ENCODE measurements around the gene AHR. TPM values are rescaled to one million over a fixed set of nuclear protein-coding genes. Genes with fewer than 3 reads are reported as not detected.
"Not testable (repeated sequence)": the region's sequence is repeated elsewhere in the genome, so short reads cannot be mapped to it uniquely, and the experiment has no call there.

AHR gene
- total RNA-seq, 5 donors from 2014 or later (not counting 1 experiment from before 2014, with no cell fraction given): 40.2 to 76.4 (median 52.5) TPM

DNA sequence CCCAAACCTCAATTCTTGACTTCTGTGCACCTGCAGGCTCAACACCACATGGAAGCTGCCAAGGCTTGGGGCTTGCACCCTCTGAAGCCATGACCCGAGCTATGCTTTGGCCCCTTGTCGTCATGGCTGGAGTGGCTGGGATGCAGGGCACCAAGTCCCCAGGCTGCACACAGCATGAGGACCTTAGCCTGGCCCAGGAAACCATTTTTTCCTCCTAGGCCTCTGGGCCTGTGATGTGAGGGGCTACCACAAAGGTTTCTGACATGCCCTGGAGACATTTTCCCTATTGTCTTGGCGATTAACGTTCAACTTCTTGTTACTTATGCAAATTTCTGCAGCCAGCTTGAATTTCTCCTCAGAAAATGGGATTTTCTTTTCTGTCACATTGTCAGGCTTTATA is 96.1 kb downstream of the AHR start:
- H3K4me1 ChIP-seq (ENCODE audit: control insufficient read depth in 1 of 2, extremely low read depth in 1 of 2, insufficient read depth in 2 of 2, low read length in 2 of 2); H3K27me3 Mint-ChIP-seq; H3K27me3 ChIP-seq (replicated peaks in 1 of 2; ENCODE audit: control insufficient read depth in 2 of 2, extremely low read depth in 1 of 2, insufficient read depth in 2 of 2, low read length in 1 of 2); H3K36me3 Mint-ChIP-seq; H3K27ac Mint-ChIP-seq; ATAC-seq (replicated peaks in 1 of 4); H3K27ac ChIP-seq (ENCODE audit: low read length); H3K9me3 ChIP-seq; DNase-seq; POLR2A ChIA-PET; H3K36me3 ChIP-seq (ENCODE audit: control insufficient read depth in 2 of 2, extremely low read depth in 1 of 2, insufficient read depth in 1 of 2, low read length in 1 of 2); H3K4me3 Mint-ChIP-seq; H3K4me3 ChIP-seq (ENCODE audit: control insufficient read depth in 1 of 2, extremely low read depth in 1 of 2, low read length in 1 of 2); CTCF ChIA-PET; H3K4me1 Mint-ChIP-seq: not testable (repeated sequence)
- peaks cover 0 to 20% (median 18%) of the 10 kb centered on the region in 3 donors for H3K9me3 Mint-ChIP-seq
- 96% methylated on average over 3 of the region's 4 CpGs for WGBS (ENCODE audit: insufficient coverage)

Data from T-cell (primary cell).